HTR-8/SVneo (cell line): ENCODE data around the gene BCL7B.
"Not testable (repeated sequence)": the region's sequence is repeated elsewhere in the genome, so short reads cannot be mapped to it uniquely, and the experiment has no call there.

Source experiments
- DNase-seq: peaks from one replicate; pipeline ENCODE4 v3.0.0; 2011; ENCODE audit warnings: low spot score, mixed read lengths; ENCODE audit not compliant: insufficient read length
- FAIRE-seq: peaks from 2 replicates; lab custom pipeline; 2011; peaks lifted over from hg19 to GRCh38; lab: Jason Lieb, UNC

The BCL7B gene

GRCh38 chr7:73557397-73558257, at the start of gene BCL7B:
Gene BCL7B, minus strand, starts transcription at chr7:73557690. Its CDS starts 112 bp downstream, at chr7:73557578.
- DNase-seq = peak; percentile 75
- no peak for FAIRE-seq

- FAIRE-seq = no peak
Observed at GRCh38 chr7:73605601-73606220, 48.2 kb upstream of the BCL7B start.

GRCh38 chr7:73602721-73603651, 45.5 kb upstream of the BCL7B start:
- DNase-seq (no peak), FAIRE-seq (no peak)

More at GRCh38 chr7:73605601-73606220, 48.2 kb upstream of the BCL7B start:
- no peak for DNase-seq

GRCh38 chr7:73599916-73600315, 42.4 kb upstream of the BCL7B start:
- no peak for FAIRE-seq
- DNase-seq = no peak

- DNase-seq (no peak), FAIRE-seq (no peak)
Observed at GRCh38 chr7:73599151-73599882, 41.8 kb upstream of the BCL7B start.

- DNase-seq = no peak
- FAIRE-seq = no peak
Observed at GRCh38 chr7:73597978-73598782, 40.7 kb upstream of the BCL7B start.

DNA sequence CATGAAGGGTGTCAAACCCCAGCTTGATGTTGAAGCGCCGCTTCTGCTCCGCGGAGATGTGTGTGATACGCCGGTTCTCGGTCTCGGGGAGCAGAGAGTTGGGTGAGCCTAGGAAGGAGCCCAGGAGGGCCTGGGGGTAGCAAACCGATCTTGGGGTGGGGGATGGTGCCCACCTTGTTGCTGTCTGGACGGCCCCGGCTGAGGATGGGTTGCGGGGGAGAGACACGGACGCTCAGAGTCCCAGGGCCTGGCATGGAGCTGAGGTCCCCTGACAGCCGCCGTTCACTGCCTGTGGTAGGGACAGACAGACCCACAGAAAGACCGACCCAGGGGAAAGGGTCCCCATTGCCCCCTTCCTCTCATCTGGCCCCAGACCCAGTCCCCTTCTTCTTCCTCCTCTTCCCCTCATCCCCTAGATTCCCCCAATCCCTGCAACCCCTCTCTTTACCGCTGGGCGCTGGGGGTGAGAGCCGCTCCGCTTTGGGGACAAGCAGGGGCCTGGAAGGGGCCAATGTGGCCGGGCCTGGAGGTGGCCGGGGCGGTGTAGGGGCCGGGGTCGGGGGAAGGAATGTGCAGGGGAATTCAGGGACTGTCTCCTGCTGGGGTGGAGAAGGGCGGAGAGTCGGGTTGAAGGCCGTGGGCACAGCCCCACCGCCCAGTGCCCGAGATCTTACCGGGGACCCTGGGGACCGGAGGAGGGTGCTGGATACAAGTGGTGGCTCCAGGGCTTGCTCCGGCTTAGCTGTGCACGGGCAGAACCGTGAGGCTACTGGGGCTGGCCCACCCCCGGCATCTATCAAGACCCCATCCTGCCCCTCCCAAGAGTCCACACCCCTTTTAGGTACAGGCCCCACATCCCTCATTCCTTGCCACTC, 38.9 kb upstream of the BCL7B start:
- no peak for DNase-seq
- FAIRE-seq = no peak

DNA sequence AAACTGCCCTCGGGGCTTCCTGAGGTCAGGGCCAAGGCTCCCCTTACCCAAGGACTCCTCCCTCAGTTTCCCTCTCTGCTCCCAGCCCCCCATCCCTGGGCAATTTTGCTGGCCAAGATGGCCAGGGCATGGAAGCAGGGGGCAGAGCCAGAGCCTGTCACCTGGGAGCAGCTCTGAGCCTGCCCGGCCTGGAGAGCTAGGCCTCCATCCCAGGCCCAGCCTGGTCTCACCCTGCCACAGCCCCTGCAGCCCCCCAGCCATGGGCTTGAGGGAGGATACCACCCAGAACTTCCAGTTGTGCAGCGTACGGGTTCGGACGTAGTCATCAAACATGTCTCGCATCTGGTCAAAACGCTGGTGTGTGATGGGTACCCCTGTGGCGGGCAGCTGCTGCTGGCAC, 37.9 kb upstream of the BCL7B start:
- DNase-seq = no peak
- no peak for FAIRE-seq

DNA sequence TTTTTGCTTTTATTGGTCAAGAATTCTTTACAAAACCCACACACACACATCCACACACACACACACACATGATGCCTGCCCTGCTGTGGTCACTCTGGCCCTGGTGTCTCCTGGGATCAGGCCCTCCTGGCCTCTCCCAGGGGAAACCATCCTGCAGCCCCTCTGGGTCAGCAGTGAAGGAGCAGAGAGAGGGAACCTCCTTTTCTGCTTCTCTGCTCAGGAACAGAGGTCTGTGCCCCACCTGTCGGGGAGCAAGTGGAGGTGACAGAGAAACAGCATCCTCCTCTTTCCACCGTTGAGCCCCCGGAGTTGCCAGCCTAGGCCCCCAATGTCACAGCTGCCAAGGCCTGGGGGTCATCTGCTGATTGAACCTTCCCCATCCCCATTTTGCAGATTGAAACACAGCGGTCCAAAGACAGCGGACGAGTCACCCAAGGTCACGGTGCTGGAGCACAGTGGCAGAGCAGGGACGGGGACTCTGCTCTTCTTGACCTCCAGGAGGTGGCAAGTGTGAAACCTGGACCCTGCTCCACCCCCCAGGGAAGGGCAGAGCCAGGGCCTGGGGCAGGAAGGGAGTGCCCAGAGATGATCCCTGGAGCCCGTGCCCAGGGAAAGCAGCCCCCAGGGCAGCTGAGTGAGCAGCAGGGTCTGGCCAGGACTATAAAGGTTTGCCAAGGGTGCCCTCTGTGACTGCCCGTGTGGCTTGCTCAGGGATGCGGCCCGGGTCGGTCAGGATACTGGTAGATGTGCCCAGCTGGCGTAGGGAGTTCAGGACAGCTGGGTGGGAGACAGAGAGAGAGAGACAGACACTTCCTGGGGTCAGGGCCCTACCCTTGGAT, 35.9 kb upstream of the BCL7B start:
- DNase-seq (no peak), FAIRE-seq (no peak)

- FAIRE-seq = no peak
Observed at GRCh38 chr7:73586911-73587310, 29.4 kb upstream of the BCL7B start.

DNA sequence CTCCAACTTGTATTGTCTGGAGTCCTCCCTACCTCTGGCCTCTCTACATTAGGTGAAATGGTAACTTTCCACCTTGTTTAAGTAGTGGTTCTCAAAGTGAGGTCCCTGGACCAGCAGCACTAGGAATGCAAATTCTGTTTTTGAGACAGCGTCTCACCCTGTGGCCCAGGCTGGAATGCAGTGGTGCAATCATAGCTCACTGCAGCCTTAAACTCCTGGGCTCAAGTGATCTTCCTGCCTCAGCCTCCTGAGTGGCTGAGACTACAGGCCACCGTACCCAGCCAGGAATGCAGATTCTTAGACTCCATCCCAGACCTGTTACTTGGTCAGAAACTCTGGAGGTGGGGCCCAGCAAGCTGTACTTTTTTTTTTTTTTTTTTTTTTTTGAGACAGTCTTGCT, 27.7 kb upstream of the BCL7B start:
- FAIRE-seq = no peak
- DNase-seq = no peak

More at GRCh38 chr7:73586911-73587310, 29.4 kb upstream of the BCL7B start:
- DNase-seq = no peak

DNA sequence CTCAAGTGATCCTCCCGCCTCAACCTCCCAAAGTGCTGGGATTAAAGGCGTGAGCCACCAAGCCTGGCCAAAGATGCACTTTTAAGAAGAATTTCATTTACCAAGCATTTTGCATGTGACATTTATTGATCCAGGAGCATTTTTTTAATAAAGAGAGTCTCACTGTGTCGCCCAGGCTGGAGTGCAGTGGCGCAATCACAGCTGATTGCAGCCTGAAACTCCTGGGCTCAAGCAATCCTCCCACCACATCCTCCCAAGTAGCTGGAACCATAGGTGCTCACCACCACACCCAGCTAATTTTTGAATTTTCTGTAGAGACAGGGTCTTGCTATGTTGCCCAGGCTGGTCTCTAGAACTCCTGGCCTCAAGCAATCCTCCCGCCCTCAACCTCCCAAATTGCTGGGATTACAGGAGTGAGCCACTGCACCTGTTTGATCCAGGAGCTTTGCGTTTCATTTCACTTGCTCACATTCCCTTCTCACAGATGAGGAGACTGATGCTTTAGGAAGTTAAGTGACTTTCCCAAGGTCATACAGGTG, 25.2 kb upstream of the BCL7B start:
- DNase-seq (no peak), FAIRE-seq (no peak)

DNA sequence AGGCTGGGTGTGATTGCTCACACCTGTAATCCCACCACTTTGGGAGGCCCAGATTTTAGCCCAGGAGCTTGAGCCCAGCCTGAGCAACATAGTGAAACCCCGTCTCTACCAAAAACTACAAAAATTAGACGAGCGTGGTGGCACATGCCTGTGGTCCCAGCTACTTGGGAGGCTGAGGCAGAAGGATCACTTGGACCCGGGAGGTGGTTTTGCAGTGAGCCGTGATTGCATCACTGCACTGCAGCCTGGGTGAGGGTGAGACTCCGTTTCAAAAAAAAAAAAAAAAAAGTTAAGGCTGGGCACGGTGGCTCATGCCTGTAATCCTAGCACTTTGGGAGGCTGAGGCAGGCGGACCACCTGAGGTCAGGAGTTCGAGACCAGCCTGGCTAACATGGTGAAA, 23.5 kb upstream of the BCL7B start:
- not testable (repeated sequence) for FAIRE-seq, DNase-seq

- no peak for FAIRE-seq
Observed at GRCh38 chr7:73578342-73579128, 21.0 kb upstream of the BCL7B start, which contains the start of gene TBL2. Gene TBL2, minus strand, starts transcription at chr7:73578579. Its CDS starts 30 bp downstream, at chr7:73578549.

DNA sequence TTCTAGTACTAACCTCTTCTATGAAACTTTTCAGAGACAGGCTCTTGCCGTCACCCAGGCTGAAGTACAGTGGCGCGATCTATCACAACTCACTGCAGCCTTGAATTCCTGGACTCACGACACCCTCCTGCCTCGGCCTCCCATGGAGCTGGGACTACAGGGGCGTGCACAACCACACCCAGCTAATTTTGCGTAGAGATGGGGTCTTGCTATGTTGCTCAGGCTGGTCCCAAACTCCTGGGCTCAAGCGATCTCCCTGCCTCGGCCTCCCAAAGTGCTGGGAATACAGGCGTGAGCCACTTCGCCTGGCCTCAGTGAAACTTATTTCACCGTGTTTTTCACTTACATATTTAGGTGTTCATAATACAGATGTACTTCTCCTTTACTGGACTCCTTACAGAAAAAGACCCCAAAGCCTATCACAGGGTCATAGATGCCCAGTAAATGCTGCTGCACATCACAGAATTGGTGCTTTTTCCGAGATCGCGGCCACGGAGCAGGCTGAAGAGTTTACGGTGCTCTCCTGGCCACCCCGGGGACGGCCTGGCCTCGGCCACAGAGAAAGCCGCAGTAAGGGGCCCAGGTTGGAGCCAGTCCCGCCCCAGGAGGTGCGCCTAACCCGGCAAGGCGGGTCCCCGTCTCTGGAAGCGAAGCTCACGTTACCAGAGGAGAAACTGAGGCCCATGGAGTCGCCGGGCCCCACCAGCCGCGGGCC, 20.3 kb upstream of the BCL7B start:
- FAIRE-seq = no peak
- no peak for DNase-seq

More at GRCh38 chr7:73578342-73579128, 21.0 kb upstream of the BCL7B start, which contains the start of gene TBL2:
- DNase-seq = peak; percentile 86
